ENCODE data around the gene NCL. TPM values are rescaled to one million over a fixed set of nuclear protein-coding genes. Genes with fewer than 3 reads are reported as not detected.

NCL gene, protein sequence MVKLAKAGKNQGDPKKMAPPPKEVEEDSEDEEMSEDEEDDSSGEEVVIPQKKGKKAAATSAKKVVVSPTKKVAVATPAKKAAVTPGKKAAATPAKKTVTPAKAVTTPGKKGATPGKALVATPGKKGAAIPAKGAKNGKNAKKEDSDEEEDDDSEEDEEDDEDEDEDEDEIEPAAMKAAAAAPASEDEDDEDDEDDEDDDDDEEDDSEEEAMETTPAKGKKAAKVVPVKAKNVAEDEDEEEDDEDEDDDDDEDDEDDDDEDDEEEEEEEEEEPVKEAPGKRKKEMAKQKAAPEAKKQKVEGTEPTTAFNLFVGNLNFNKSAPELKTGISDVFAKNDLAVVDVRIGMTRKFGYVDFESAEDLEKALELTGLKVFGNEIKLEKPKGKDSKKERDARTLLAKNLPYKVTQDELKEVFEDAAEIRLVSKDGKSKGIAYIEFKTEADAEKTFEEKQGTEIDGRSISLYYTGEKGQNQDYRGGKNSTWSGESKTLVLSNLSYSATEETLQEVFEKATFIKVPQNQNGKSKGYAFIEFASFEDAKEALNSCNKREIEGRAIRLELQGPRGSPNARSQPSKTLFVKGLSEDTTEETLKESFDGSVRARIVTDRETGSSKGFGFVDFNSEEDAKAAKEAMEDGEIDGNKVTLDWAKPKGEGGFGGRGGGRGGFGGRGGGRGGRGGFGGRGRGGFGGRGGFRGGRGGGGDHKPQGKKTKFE
- total RNA-seq (100 to 1,000 TPM; 358 to 468 (median 397) TPM), total RNA-seq (356 to 2,632 (median 582) reads per million in 29 experiments)
- total RNA-seq (2013), result 245 TPM

DNA sequence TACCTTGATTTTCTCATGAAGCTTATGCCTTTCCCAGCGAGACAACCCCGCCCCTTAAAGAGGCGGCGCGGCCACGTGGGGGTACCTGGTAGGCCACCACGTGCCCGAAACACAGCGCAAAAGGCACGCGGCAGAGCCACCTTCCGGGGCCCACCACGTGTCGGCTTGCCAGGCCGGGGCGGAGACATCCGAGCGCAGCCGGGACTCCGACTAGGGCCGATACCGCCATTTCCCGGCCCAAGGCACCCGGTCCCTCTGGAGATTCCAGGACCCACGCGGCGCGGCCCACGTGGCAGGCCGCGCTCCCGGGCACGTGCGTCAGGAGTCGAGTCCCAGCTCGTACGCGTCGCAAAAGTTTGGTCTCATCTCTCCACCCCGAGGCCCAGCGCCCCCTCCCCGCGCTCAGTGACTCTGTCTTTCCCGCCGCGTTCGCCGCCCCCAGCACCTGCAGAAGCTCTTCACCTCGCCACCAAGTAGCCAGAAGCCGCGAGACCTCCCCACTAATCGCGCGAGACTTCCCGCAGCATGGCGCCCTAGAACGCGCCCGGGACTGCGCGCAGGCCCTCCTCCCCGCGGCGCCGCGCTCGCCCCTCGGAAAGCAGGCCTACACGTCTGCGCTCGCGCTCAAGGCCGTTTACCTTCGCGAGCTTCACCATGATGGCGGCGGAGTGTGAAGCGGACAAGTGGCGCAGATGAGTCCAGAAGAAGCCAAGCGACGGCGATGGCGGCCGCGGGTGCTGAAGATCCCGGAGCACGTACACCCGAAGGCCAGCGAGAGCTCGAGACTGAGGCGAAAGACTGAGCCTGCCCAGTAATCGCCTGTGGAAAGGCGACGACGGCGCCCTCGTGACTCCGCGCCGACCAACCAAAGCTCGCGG, at the start of gene NCL:
TSS of gene NCL (minus strand) at position 787 of the 878 bp plus-strand sequence. CDS start at position 656, 131 bp downstream.
- POLR2A ChIA-PET, result interaction anchor here (0.5 to 2.7 kb wide), 19 partner anchors 9 to 1541 kb away, joined by 3 to 24 read pairs (median 4); partner anchors contain the start of gene PSMD1 (in 1 of the 2)
- Mint-ChIP-seq H3K27me3 (no peaks in the 10 kb centered on the region), H3K27ac (peak within 1 kb of the TSS; percentile 98 to 99), H3K4me3 (peak within 1 kb of the TSS; percentile 94 to 97 (median 95)), H3K36me3 (peaks cover 38% of the 10 kb centered on the region), H3K9me3 (no peaks in the 10 kb centered on the region), H3K4me1 (peaks cover 44 to 58% (median 46%) of the 10 kb centered on the region in 3 donors)
- H3K9me3 ChIP-seq, result no peaks in the 10 kb centered on the region
- peaks cover 20 to 39% of the 10 kb centered on the region in 2 experiments for H3K4me1 ChIP-seq (ENCODE audit: control insufficient read depth in 1 of 2, extremely low read depth in 1 of 2, insufficient read depth in 2 of 2, low read length in 2 of 2)
- DNase-seq (peak; percentile 54 to 92 (median 88)), ATAC-seq (replicated peaks in 1 of 4) (peak; percentile 71 to 91 (median 89))
- peak within 1 kb of the TSS; percentile 99 for H3K27ac ChIP-seq (ENCODE audit: low read length)
- WGBS (ENCODE audit: insufficient coverage), result under 1% methylated on average over 102 of the region's 102 CpGs
- H3K27me3 ChIP-seq (replicated peaks in 1 of 2; ENCODE audit: control insufficient read depth in 2 of 2, extremely low read depth in 1 of 2, insufficient read depth in 2 of 2, low read length in 1 of 2), result no peaks in the 10 kb centered on the region
- H3K4me3 ChIP-seq (ENCODE audit: control insufficient read depth in 1 of 2, extremely low read depth in 1 of 2, low read length in 1 of 2), result peak within 1 kb of the TSS; percentile 89 to 91
- peaks cover 3 to 39% of the 10 kb centered on the region in 2 donors for H3K36me3 ChIP-seq (ENCODE audit: control insufficient read depth in 2 of 2, extremely low read depth in 1 of 2, insufficient read depth in 1 of 2, low read length in 1 of 2)
- CTCF ChIA-PET, result interaction anchor here (0.6 to 4.2 kb wide), 8 partner anchors 11 to 505 kb away, joined by 3 to 36 read pairs (median 4); no protein-coding TSS in a partner anchor

DNA sequence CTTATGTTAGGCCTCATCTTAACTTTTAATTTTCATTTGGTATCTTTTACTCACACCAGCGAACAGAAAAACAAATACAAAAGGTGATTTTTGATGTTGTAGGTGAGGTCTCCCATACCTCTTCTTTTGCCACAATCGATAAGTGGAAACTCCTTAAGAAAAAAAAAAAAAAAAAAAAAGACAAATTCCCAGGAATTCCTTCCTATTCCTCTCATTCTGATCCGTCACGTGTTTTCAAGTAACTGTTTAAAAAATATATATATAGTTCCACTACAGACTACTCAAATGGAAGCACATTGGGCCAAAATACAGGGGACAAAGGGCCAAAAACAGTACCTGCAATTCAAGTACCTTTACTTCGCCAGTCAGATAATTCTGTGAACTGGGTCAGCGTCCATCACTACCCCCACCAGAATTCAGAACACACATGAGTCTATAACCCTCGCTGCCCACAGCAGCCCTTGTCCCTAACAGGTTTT, 49.5 kb upstream of the NCL start:
- Mint-ChIP-seq H3K27me3 (no peaks in the 10 kb centered on the region), H3K4me3 (peak overlapping the region; percentile 78 to 89 (median 88)), H3K9me3 (no peaks in the 10 kb centered on the region), H3K4me1 (peaks cover 16 to 18% (median 18%) of the 10 kb centered on the region in 3 donors), H3K27ac (peak overlapping the region; percentile 97 to 98), H3K36me3 (peaks cover 4% of the 10 kb centered on the region)
- no peaks in the 10 kb centered on the region for H3K9me3 ChIP-seq
- WGBS (ENCODE audit: insufficient coverage), result 0% methylated on average over 2 of the region's 7 CpGs
- ChIA-PET POLR2A (interaction anchor here in 1 of 2 donors (1.0 to 1.6 kb wide), 2 partner anchors 50 to 90 kb away, joined by 3 to 12 read pairs; partner anchors contain the start of gene NCL), CTCF (interaction anchor here in 1 of 2 donors (0.5 to 1.1 kb wide), 4 partner anchors 39 to 194 kb away, joined by 3 to 4 read pairs (median 4); partner anchors contain the start of gene NCL)
- H3K27me3 ChIP-seq (replicated peaks in 1 of 2; ENCODE audit: control insufficient read depth in 2 of 2, extremely low read depth in 1 of 2, insufficient read depth in 2 of 2, low read length in 1 of 2), result no peaks in the 10 kb centered on the region
- DNase-seq, result no peak
- no peak for ATAC-seq (replicated peaks in 1 of 4)
- peaks cover 0 to 13% of the 10 kb centered on the region in 2 experiments for H3K4me1 ChIP-seq (ENCODE audit: control insufficient read depth in 1 of 2, extremely low read depth in 1 of 2, insufficient read depth in 2 of 2, low read length in 2 of 2)
- no peaks in the 10 kb centered on the region for H3K36me3 ChIP-seq (ENCODE audit: control insufficient read depth in 2 of 2, extremely low read depth in 1 of 2, insufficient read depth in 1 of 2, low read length in 1 of 2)
- H3K27ac ChIP-seq (ENCODE audit: low read length), result peak overlapping the region; percentile 97
- H3K4me3 ChIP-seq (ENCODE audit: control insufficient read depth in 1 of 2, extremely low read depth in 1 of 2, low read length in 1 of 2), result peak overlapping the region; percentile 33 to 64

DNA sequence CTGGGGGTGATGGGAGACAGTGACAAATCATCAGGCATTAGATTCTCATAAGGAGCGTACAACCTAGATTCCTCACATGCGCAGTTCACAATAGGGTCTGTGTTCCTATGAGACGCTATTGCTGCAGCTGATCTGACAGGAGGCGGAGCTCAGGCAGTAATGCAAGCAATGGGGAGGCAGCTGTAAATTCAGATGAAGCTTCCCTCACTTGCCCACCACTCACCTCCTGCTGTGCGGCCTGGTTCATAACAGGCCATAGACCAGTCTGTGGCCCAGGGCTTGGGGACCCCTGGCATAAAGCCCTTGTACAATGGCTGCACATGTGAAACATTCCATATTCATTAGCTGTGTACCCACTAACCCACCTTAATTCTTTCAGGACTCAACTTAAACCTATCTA, 47.9 kb upstream of the NCL start:
- Mint-ChIP-seq H3K9me3 (no peaks in the 10 kb centered on the region), H3K4me1 (peaks cover 13 to 18% (median 15%) of the 10 kb centered on the region in 3 donors), H3K27me3 (no peaks in the 10 kb centered on the region), H3K36me3 (peaks cover 6% of the 10 kb centered on the region), H3K4me3 (no peak overlapping the region), H3K27ac (no peak overlapping the region)
- 98% methylated on average over 5 of the region's 5 CpGs for WGBS (ENCODE audit: insufficient coverage)
- Histone ChIP-seq H3K36me3 (ENCODE audit: control insufficient read depth in 2 of 2, extremely low read depth in 1 of 2, insufficient read depth in 1 of 2, low read length in 1 of 2) (no peaks in the 10 kb centered on the region), H3K9me3 (no peaks in the 10 kb centered on the region), H3K27ac (ENCODE audit: low read length) (no peak overlapping the region), H3K27me3 (replicated peaks in 1 of 2; ENCODE audit: control insufficient read depth in 2 of 2, extremely low read depth in 1 of 2, insufficient read depth in 2 of 2, low read length in 1 of 2) (no peaks in the 10 kb centered on the region), H3K4me1 (ENCODE audit: control insufficient read depth in 1 of 2, extremely low read depth in 1 of 2, insufficient read depth in 2 of 2, low read length in 2 of 2) (peaks cover 0 to 13% of the 10 kb centered on the region in 2 experiments), H3K4me3 (ENCODE audit: control insufficient read depth in 1 of 2, extremely low read depth in 1 of 2, low read length in 1 of 2) (no peak overlapping the region)
- no peak for ATAC-seq (replicated peaks in 1 of 4)
- CTCF ChIA-PET, result no interaction called here
- POLR2A ChIA-PET, result interaction anchor here in 1 of 2 donors (0.9 to 1.8 kb wide), 2 partner anchors 40 to 47 kb away, joined by 3 to 4 read pairs; no protein-coding TSS in a partner anchor
- no peak for DNase-seq

DNA sequence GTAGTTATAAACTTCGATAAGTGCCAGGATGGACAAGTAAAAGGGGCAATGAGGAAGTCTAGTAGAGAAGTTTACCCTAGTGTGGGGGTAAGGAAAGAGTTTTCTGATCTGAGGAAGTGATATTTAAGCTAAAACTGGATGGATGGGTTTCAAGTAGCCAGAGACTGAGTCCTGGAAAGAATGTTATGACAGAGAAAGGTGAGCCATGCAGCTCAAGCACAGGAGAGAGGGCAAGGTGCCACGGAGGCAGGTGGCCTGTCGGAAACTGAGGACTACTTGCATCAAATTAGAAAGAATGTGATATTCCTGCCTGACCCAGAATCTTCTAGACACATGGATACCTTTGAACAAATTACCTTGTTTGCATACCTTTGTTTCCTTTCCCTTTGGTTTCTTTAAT, 39.5 kb upstream of the NCL start:
- no peaks in the 10 kb centered on the region for H3K4me1 Mint-ChIP-seq
- ChIA-PET POLR2A (no interaction called here), CTCF (no interaction called here)
- H3K27me3 ChIP-seq (replicated peaks in 1 of 2; ENCODE audit: control insufficient read depth in 2 of 2, extremely low read depth in 1 of 2, insufficient read depth in 2 of 2, low read length in 1 of 2), result no peaks in the 10 kb centered on the region
- H3K4me1 ChIP-seq (ENCODE audit: control insufficient read depth in 1 of 2, extremely low read depth in 1 of 2, insufficient read depth in 2 of 2, low read length in 2 of 2), result no peaks in the 10 kb centered on the region
- no peaks in the 10 kb centered on the region for H3K9me3 Mint-ChIP-seq
- H3K27ac ChIP-seq (ENCODE audit: low read length), result no peak overlapping the region
- no peak overlapping the region for H3K4me3 ChIP-seq (ENCODE audit: control insufficient read depth in 1 of 2, extremely low read depth in 1 of 2, low read length in 1 of 2)
- no peak overlapping the region for H3K27ac Mint-ChIP-seq
- H3K36me3 Mint-ChIP-seq, result peaks cover 21% of the 10 kb centered on the region
- no peak for DNase-seq
- WGBS (ENCODE audit: insufficient coverage), result 83% methylated on average over 3 of the region's 3 CpGs
- no peak overlapping the region for H3K4me3 Mint-ChIP-seq
- H3K36me3 ChIP-seq (ENCODE audit: control insufficient read depth in 2 of 2, extremely low read depth in 1 of 2, insufficient read depth in 1 of 2, low read length in 1 of 2), result peaks cover 0 to 3% of the 10 kb centered on the region in 2 donors
- no peaks in the 10 kb centered on the region for H3K27me3 Mint-ChIP-seq
- ATAC-seq (replicated peaks in 1 of 4), result no peak
- H3K9me3 ChIP-seq, result no peaks in the 10 kb centered on the region

DNA sequence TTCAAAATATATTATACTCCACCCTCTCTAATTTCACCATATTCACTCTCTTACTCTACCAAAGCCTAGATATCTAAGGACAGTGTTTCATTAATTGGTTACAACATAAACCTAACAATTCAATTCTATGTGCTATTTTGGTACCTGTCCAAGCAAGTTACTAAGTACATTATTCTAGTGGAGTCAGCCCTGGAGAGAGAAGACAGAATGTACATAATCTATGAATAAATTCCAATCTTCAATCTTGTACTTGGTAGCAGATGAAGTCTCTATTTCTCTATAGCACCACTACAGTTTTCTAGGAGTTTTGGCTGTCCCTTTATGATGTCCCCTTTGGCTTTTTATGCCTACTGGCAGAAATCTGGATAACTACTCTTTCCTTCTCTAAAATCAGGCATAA, 38.3 kb upstream of the NCL start:
- ATAC-seq (replicated peaks in 1 of 4) (no peak), DNase-seq (no peak)
- no peaks in the 10 kb centered on the region for H3K27me3 Mint-ChIP-seq
- no peak overlapping the region for H3K4me3 ChIP-seq (ENCODE audit: control insufficient read depth in 1 of 2, extremely low read depth in 1 of 2, low read length in 1 of 2)
- H3K27ac ChIP-seq (ENCODE audit: low read length), result no peak overlapping the region
- H3K36me3 Mint-ChIP-seq, result peaks cover 21% of the 10 kb centered on the region
- ChIA-PET POLR2A (no interaction called here), CTCF (no interaction called here)
- no peaks in the 10 kb centered on the region for H3K4me1 ChIP-seq (ENCODE audit: control insufficient read depth in 1 of 2, extremely low read depth in 1 of 2, insufficient read depth in 2 of 2, low read length in 2 of 2)
- H3K27me3 ChIP-seq (replicated peaks in 1 of 2; ENCODE audit: control insufficient read depth in 2 of 2, extremely low read depth in 1 of 2, insufficient read depth in 2 of 2, low read length in 1 of 2), result no peaks in the 10 kb centered on the region
- H3K36me3 ChIP-seq (ENCODE audit: control insufficient read depth in 2 of 2, extremely low read depth in 1 of 2, insufficient read depth in 1 of 2, low read length in 1 of 2), result peaks cover 0 to 3% of the 10 kb centered on the region in 2 donors
- H3K4me3 Mint-ChIP-seq, result no peak overlapping the region
- no peak overlapping the region for H3K27ac Mint-ChIP-seq
- H3K9me3 ChIP-seq, result no peaks in the 10 kb centered on the region
- no peaks in the 10 kb centered on the region for H3K4me1 Mint-ChIP-seq
- H3K9me3 Mint-ChIP-seq, result no peaks in the 10 kb centered on the region
